OCI-LY7 (cell line): ENCODE results near the gene C1QTNF9.
"Not testable (repeated sequence)": the region's sequence is repeated elsewhere in the genome, so short reads cannot be mapped to it uniquely, and the experiment has no call there.

Source experiments
- CTCF ChIP-seq: fragments of 200-600 bp; sonication (generic); conservative IDR thresholded peaks from 2 replicates; pipeline ENCODE4 v1.5.1; 2014; ENCODE audit warnings: mild to moderate bottlenecking, antibody characterized with exemption, low read length, moderate library complexity, mixed read lengths
- EZH2phosphoT487 ChIP-seq: fragments of 200-600 bp; sonication (generic); IDR thresholded peaks from 2 replicates; pipeline ENCODE4 v1.6.1; 2018; ENCODE audit warnings: low read depth, borderline replicate concordance, mild to moderate bottlenecking, mixed run types, antibody characterized with exemption, low read length, moderate library complexity, mixed read lengths

GRCh38 chr13:24318878-24319277 is 9.5 kb downstream of the C1QTNF9 start:
- not testable (repeated sequence) for TF ChIP-seq CTCF, EZH2phosphoT487
